ENCODE data around the gene MYLK4.
A peak's percentile ranks its signal among the peaks of the same experiment; 100 is the strongest.

The MYLK4 gene

GRCh38 chr6:2732503-2733089, 18.1 kb downstream of the MYLK4 start:
- DNase-seq: no peak

GRCh38 chr6:2731281-2731909, 19.3 kb downstream of the MYLK4 start:
- DNase-seq: no peak

GRCh38 chr6:2730353-2731107, 20.2 kb downstream of the MYLK4 start:
- no peak for DNase-seq

- DNase-seq: no peak
These were observed 20.8 kb downstream of the MYLK4 start for GRCh38 chr6:2729921-2730320.

GRCh38 chr6:2725999-2726567, 24.6 kb downstream of the MYLK4 start:
- no peak for DNase-seq

GRCh38 chr6:2725364-2725988, 25.2 kb downstream of the MYLK4 start:
- DNase-seq: no peak

GRCh38 chr6:2721219-2721618, 29.5 kb downstream of the MYLK4 start:
- no peak for DNase-seq

GRCh38 chr6:2719093-2719455, 31.6 kb downstream of the MYLK4 start:
- DNase-seq: no peak

GRCh38 chr6:2718334-2719092, 32.2 kb downstream of the MYLK4 start:
- DNase-seq: no peak

- no peak for DNase-seq
These were observed 33.6 kb downstream of the MYLK4 start for GRCh38 chr6:2716936-2717700.

- no peak for DNase-seq
These were observed 35.0 kb downstream of the MYLK4 start for GRCh38 chr6:2715737-2716136.

GRCh38 chr6:2714111-2714895, 36.4 kb downstream of the MYLK4 start:
- DNase-seq: no peak

- no peak for DNase-seq
These were observed 37.1 kb downstream of the MYLK4 start for GRCh38 chr6:2713473-2714110.

- DNase-seq: no peak
These were observed 38.6 kb downstream of the MYLK4 start for GRCh38 chr6:2712102-2712501.

GRCh38 chr6:2710412-2710811, 40.3 kb downstream of the MYLK4 start:
- no peak for DNase-seq

- no peak for DNase-seq
These were observed 42.3 kb downstream of the MYLK4 start for GRCh38 chr6:2708456-2708855.

- peak; percentile 95 for DNase-seq
These were observed 44.2 kb downstream of the MYLK4 start for GRCh38 chr6:2706558-2706957.

GRCh38 chr6:2705256-2705655, 45.5 kb downstream of the MYLK4 start:
- no peak for DNase-seq

GRCh38 chr6:2697291-2697690, 53.4 kb downstream of the MYLK4 start:
- DNase-seq: no peak

- DNase-seq: peak; percentile 29
These were observed 55.1 kb downstream of the MYLK4 start for GRCh38 chr6:2695454-2696095.

Data from NCI-H2171 treated with DMSO at 0.1 percent for 48 hours (cell line).